ENCODE data around the gene CLEC16A.

DNA sequence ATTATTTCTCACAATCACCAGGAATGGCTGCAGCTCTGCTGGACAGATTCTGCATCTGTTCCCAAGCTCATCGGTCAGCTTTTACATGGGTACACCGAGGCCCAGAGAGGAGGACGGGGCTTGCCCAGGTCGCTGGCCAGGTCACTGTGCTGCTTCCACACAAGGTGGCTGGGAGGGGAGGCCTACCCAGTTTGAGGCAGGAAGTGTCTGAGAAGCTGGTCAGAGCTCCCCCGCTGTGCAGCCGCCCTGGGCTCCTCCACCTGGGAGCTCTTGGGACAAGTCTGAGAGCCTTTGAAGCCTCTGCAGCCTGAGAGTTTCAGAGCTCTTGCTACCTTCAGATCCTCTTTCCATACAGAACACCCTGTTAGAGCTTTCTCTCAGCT lies 143.3 kb downstream of the CLEC16A start:
- TF ChIP-seq, protein P1, sequence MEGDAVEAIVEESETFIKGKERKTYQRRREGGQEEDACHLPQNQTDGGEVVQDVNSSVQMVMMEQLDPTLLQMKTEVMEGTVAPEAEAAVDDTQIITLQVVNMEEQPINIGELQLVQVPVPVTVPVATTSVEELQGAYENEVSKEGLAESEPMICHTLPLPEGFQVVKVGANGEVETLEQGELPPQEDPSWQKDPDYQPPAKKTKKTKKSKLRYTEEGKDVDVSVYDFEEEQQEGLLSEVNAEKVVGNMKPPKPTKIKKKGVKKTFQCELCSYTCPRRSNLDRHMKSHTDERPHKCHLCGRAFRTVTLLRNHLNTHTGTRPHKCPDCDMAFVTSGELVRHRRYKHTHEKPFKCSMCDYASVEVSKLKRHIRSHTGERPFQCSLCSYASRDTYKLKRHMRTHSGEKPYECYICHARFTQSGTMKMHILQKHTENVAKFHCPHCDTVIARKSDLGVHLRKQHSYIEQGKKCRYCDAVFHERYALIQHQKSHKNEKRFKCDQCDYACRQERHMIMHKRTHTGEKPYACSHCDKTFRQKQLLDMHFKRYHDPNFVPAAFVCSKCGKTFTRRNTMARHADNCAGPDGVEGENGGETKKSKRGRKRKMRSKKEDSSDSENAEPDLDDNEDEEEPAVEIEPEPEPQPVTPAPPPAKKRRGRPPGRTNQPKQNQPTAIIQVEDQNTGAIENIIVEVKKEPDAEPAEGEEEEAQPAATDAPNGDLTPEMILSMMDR (IDR thresholded peaks at IDR 0.05) = no peak
- TF ChIP-seq POLR2A (IDR thresholded peaks at IDR 0.05) (no peak), POLR2AphosphoS5 (IDR thresholded peaks at IDR 0.05) (no peak)

Measured in breast epithelium (tissue), 3 donors.